Tibial artery (tissue), 4 donors: ENCODE data around the gene SLC38A1.

Source experiments
- DNase-seq, 2 donors: peaks; one replicate each; pipeline ENCODE4 v3.0.0-alpha.2; 2019
- H3K27ac ChIP-seq, 2 donors: fragments of 200-600 bp; sonication (generic) in 1 of 2; 1 replicate in 1 of 2; 2 replicates in 1 of 2; pipeline ENCODE4 v1.5.1; 2018 to 2019; ENCODE audit warnings: mild to moderate bottlenecking in 1 of 2
- H3K27me3 ChIP-seq, 2 donors: fragments of 200-600 bp; sonication (generic) in 1 of 2; one replicate each; pipeline versions ENCODE4 v1.5.1 to v1.6.0; 2016 to 2019
- H3K36me3 ChIP-seq, 3 donors: fragments of 200-600 bp; sonication (generic) in 2 of 3; one replicate each; pipeline ENCODE4 v1.5.1; 2016 to 2019; ENCODE audit warnings: mild to moderate bottlenecking in 2 of 3
- H3K4me1 ChIP-seq, 4 donors: fragments of 200-600 bp; sonication (generic) in 2 of 4; 1 replicate in 3 of 4; 2 replicates in 1 of 4; pipeline ENCODE4 v1.5.1; 2016 to 2019
- H3K4me3 ChIP-seq, 2 donors: fragments of 200-600 bp; sonication (generic) in 1 of 2; 1 replicate in 1 of 2; 2 replicates in 1 of 2; pipeline ENCODE4 v1.5.1; 2018 to 2019; ENCODE audit warnings: mild to moderate bottlenecking in 2 of 2
- H3K9me3 ChIP-seq, 3 donors: fragments of 200-600 bp; sonication (generic) in 1 of 3; one replicate each; pipeline ENCODE4 v1.5.1; 2016 to 2019
- intact Hi-C: fragments of 100-400 bp; cut with DNase I; formaldehyde crosslinking; loops from one replicate; pipeline ENCODE4 v1.15.0; 2023; ENCODE audit warnings: low total_unique reads
- TF ChIP-seq, protein P1 (sequence below), 2 experiments: fragments of 200-600 bp in 1 of 2; fragments of 450-650 bp in 1 of 2; IDR thresholded peaks; one replicate each; pipeline ENCODE4 v1.5.1; 2017 to 2019; ENCODE audit warnings: antibody characterized with exemption in 2 of 2, mild to moderate bottlenecking in 1 of 2, moderate library complexity in 1 of 2

The SLC38A1 gene

DNA sequence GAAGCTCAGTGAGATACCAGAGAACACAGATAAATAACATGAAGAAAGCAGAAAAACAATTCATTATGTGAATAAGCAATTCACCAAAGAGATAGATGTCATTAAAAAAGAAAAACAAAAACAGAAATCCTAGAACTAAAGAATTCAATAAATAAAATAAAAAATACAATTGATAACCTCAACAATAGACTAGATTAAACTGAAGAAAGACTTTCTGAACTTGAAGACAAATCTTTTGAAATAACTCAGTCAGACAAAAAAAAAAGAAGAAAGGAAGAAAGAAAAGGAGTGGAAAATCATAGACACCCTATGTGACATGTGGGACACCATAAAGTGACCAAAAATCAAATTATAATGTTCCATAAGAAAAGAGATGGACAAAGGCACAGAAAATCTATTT lies 14.0 kb upstream of the SLC38A1 start:
- Histone ChIP-seq H3K4me3 (no peak overlapping the region), H3K4me1 (no peaks in the 10 kb centered on the region), H3K27me3 (no peaks in the 10 kb centered on the region), H3K36me3 (no peaks in the 10 kb centered on the region), H3K27ac (no peak overlapping the region), H3K9me3 (peaks cover 0 to 46% (median 29%) of the 10 kb centered on the region in 3 donors)
- DNase-seq: no peak
- TF ChIP-seq, protein P1, sequence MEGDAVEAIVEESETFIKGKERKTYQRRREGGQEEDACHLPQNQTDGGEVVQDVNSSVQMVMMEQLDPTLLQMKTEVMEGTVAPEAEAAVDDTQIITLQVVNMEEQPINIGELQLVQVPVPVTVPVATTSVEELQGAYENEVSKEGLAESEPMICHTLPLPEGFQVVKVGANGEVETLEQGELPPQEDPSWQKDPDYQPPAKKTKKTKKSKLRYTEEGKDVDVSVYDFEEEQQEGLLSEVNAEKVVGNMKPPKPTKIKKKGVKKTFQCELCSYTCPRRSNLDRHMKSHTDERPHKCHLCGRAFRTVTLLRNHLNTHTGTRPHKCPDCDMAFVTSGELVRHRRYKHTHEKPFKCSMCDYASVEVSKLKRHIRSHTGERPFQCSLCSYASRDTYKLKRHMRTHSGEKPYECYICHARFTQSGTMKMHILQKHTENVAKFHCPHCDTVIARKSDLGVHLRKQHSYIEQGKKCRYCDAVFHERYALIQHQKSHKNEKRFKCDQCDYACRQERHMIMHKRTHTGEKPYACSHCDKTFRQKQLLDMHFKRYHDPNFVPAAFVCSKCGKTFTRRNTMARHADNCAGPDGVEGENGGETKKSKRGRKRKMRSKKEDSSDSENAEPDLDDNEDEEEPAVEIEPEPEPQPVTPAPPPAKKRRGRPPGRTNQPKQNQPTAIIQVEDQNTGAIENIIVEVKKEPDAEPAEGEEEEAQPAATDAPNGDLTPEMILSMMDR (IDR thresholded peaks at IDR 0.05): no peak
- intact Hi-C loops: loop anchor here (1.0 kb wide), 1 partner anchor 29 kb away; no protein-coding TSS in a partner anchor

DNA sequence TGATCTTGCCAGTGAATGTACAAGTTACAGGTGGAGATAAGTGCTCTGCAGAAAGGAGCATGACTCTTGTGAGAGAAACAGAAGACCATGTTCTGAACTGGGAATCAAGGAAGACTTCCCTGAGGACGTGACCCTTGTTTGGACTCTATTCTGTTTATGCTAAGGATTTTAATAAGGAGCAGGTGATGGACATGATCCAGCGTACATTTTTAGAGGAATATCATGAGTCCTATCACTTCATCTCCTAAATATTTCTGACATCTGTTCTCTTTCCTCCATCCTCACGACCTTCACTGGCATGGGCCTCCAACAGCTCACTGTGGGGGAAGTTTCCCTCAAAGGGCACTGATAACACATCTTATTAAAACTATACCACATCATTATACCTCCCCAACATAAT lies 7.9 kb upstream of the SLC38A1 start:
- Histone ChIP-seq H3K4me3 (no peak overlapping the region), H3K27ac (no peak overlapping the region), H3K4me1 (no peaks in the 10 kb centered on the region), H3K9me3 (no peaks in the 10 kb centered on the region), H3K27me3 (no peaks in the 10 kb centered on the region), H3K36me3 (no peaks in the 10 kb centered on the region)
- DNase-seq: no peak
- TF ChIP-seq, protein P1 (IDR thresholded peaks at IDR 0.05): no peak
- intact Hi-C loops: no loop called here

DNA sequence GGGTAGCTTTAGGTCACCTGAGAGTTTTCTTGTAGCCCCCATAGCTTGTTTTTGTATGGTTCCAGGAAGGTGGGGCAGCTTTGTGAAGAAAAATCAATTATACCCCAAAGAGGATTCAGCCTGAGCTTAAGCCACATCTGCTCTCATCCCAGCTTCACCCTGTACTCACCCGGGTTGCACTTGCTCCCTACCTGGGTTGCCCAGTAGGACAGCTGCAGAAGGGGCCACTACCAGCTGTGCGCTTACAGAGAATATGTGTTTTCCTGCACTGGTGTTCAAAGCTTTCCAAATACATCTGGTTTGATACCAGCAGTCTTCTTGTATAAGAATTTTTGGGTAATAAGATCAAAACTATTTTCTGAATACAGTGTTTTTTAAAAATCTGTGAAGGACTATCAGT lies 3.0 kb upstream of the SLC38A1 start:
- no peak for DNase-seq
- H3K9me3 ChIP-seq: no peaks in the 10 kb centered on the region
- intact Hi-C loops: no loop called here
- no peak overlapping the region for H3K27ac ChIP-seq
- H3K4me3 ChIP-seq: no peak overlapping the region
- no peaks in the 10 kb centered on the region for H3K27me3 ChIP-seq
- H3K36me3 ChIP-seq: no peaks in the 10 kb centered on the region
- TF ChIP-seq, protein P1 (IDR thresholded peaks at IDR 0.05): no peak
- peaks cover 0 to 8% (median 7%) of the 10 kb centered on the region in 4 donors for H3K4me1 ChIP-seq

DNA sequence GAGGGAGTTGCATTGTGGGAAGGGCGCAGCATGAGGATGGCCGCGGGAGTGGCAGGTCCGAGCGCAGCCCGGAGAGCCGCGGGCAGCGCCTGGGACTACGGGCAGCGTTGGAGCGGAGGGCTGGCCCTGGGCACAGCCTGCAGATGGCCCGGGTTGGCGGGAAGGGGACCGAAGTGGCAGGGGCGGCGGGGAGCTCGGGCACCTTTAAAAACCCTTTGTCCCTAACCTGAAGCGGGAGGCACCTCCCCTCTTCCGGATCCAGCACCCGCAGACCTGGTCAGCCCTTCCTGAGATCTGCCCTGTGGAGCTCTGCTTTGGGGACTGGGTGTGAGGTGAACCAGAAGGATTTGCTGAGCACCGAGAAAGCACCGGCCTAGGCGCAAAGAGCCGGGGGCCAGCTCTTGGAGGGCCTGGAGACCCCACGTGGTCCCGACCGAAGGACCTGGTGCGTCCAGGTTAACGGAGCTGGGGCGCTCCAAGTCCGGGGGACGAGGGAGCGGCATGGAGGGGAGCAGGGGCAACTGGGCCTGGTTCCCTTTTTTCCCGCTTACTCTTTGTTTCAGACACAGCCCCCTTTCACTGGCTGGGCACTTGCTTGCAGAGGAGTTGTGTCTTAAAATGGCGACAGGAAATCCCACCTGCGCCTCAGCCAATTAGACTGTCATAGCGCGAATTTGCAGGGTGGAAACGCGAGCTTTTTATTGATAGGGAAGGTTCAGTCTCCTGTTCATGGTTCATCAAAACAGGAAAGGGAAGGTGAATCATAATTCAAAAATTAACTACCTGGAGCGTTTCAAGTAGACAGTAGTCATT lies 792 bp upstream of the SLC38A1 start:
- no peaks in the 10 kb centered on the region for H3K36me3 ChIP-seq
- no peak for DNase-seq
- intact Hi-C loops: loop anchor here (5.0 kb wide), 2 partner anchors 103 to 107 kb away; partner anchors contain the start of gene SLC38A2
- peaks cover 0 to 26% (median 12%) of the 10 kb centered on the region in 4 donors for H3K4me1 ChIP-seq
- no peaks in the 10 kb centered on the region for H3K27me3 ChIP-seq
- H3K27ac ChIP-seq: peak overlapping the region; percentile 88 to 91
- no peaks in the 10 kb centered on the region for H3K9me3 ChIP-seq
- peak overlapping the region; percentile 70 to 76 for H3K4me3 ChIP-seq
- TF ChIP-seq, protein P1 (IDR thresholded peaks at IDR 0.05): no peak

- DNase-seq: no peak
- H3K4me1 ChIP-seq: peaks cover 0 to 42% (median 18%) of the 10 kb centered on the region in 4 donors
- peak overlapping the region; percentile 88 to 91 for H3K27ac ChIP-seq
- intact Hi-C loops: loop anchor here (5.0 kb wide), 2 partner anchors 104 to 106 kb away; partner anchors contain the start of gene SLC38A2
- H3K27me3 ChIP-seq: no peaks in the 10 kb centered on the region
- no peaks in the 10 kb centered on the region for H3K36me3 ChIP-seq
- no peaks in the 10 kb centered on the region for H3K9me3 ChIP-seq
- TF ChIP-seq, protein P1 (IDR thresholded peaks at IDR 0.05): no peak
- H3K4me3 ChIP-seq: peak overlapping the region; percentile 70 to 76
Observed at GRCh38 chr12:46267825-46268582, 839 bp downstream of the SLC38A1 start.
